GM15510 (cell line): ENCODE measurements around the gene ZNF546.

ENCODE experiments used
- POLR2A ChIP-seq: IDR thresholded peaks from 3 replicates; pipeline ENCODE4 v1.6.1; 2011; ENCODE audit warnings: borderline replicate concordance; ENCODE audit not compliant: insufficient read length; ENCODE audit errors: extremely low read depth

The ZNF546 gene

DNA sequence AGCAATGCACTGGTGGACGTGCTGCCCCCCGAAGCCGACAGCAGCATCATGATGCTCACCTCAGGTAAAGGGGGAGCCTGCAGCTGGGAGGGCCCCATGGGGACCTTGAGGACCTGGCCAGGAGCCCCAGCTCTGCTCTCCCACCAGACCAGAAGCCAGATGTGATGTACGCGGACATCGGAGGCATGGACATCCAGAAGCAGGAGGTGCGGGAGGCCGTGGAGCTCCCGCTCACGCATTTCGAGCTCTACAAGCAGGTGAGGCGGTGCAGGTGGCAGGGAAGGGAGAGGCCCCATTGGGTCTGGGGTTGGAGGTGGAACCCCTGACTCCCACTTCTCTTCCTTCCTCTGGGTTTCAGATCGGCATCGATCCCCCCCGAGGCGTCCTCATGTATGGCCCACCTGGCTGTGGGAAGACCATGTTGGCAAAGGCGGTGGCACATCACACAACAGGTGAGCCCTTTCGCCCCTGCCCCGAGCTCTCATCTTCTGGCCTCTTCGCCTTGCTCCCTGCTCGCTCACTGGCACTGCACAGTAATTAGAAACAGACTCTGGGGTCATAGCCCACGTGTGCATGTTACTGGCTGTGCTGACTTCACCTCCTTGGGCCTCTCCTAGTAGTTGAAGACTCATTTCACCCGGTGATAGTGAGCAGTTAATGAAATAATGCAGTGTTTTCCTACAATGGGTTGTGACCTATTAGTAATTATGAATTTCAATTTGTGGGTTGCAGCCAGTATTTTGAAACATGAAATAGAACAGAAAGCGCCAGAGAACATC lies 22.3 kb upstream of the ZNF546 start:
- no peak for TF ChIP-seq POLR2A

DNA sequence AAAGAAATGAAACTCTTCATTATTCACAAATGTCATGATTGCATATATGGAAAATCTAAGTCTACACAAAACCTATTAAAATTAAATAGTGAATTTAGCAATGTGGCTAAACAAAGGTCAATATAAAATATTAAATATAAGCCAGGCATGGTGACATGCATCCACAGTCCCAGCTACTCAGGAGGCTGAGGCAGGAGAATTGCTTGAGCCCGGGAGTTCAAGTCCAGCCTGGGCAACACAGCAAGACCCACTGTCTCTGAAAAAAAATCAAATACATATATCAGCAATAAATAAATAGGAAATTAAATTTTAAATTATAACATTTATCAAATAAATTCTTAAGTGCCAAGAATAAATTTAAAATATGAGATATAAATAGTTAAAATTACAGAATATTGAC lies 14.0 kb upstream of the ZNF546 start:
- no peak for TF ChIP-seq POLR2A

DNA sequence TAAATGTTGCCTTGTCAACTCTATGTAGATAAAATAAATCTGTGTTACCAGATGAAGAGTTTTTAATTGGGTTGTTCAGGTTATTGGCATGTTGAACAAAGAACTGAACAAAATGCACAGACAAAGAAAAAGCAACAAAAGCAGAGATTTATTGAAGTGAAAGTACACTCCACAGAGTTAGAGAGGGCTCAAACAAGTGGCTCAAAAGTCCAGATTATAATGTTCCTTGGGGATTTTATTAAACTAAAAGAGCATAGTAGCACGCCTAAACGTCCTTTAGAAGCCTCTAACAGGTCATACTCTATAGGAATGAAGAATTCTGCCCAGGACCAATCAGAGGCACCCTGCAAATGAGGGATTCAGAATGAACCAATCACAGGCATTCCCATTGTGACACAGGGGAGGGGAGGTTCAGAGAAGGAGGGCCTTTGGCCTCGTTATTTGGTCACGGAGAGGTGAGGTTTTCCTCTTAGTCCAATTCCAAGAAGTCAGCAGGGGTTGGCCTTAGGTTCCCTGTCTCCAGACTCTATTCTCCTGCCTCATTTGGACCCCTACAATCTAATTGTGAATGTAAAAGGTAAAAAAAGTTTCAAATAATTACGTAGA lies 13.1 kb upstream of the ZNF546 start:
- TF ChIP-seq POLR2A: no peak

GRCh38 chr19:39986643-39987042 lies 10.2 kb upstream of the ZNF546 start:
- TF ChIP-seq POLR2A: no peak

GRCh38 chr19:39987167-39987566 lies 9.7 kb upstream of the ZNF546 start:
- no peak for TF ChIP-seq POLR2A

GRCh38 chr19:39987596-39987995 lies 9.3 kb upstream of the ZNF546 start:
- TF ChIP-seq POLR2A: no peak

GRCh38 chr19:39993605-39994004 lies 3.3 kb upstream of the ZNF546 start:
- no peak for TF ChIP-seq POLR2A

DNA sequence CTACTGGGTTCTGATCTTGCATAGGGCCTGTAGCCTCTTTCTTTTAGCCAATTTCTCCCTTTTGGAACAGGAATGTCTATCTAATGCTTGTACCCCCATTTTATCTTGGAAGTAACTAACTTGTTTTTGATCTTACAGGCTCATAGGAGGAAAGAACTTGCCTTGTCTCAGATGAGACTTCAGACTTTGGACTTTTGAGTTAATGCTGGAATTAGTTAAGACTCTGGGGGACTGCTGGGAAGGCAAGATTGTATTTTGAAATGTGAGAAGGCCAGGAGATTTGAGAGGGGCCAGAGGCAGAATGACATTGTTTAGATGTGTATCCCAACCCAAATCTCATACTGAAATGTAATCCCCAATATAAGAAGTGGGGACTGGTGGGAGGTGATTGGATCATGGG lies 2.5 kb upstream of the ZNF546 start:
- no peak for TF ChIP-seq POLR2A

- TF ChIP-seq POLR2A: no peak
These were observed 1.1 kb upstream of the ZNF546 start for GRCh38 chr19:39995794-39996193.

DNA sequence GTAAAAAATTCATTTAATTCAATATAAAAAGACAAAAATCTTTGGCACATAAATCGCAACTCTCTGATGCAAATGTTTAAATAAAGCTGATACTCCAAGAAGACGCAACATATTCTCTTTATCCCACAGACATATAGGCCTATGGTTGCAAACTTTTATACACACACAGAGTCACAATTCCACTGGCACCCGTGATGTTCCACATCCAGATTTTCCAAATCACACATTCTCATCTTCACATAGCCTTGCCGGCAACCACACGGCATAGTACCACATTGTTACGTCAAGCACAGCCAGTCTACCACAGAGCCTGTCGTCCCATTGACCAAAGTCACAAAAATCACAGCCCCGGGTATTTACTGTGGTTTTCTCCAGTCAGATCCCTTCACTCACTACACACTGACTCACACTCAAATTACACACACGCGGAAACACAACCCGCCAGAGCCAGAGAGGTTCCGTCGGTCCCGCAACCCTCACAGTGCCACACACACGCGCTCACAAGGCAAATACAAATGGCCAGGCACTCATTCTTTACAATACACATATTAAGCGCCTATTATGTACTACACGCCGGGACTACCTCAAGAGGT lies 546 bp upstream of the ZNF546 start:
- no peak for TF ChIP-seq POLR2A

DNA sequence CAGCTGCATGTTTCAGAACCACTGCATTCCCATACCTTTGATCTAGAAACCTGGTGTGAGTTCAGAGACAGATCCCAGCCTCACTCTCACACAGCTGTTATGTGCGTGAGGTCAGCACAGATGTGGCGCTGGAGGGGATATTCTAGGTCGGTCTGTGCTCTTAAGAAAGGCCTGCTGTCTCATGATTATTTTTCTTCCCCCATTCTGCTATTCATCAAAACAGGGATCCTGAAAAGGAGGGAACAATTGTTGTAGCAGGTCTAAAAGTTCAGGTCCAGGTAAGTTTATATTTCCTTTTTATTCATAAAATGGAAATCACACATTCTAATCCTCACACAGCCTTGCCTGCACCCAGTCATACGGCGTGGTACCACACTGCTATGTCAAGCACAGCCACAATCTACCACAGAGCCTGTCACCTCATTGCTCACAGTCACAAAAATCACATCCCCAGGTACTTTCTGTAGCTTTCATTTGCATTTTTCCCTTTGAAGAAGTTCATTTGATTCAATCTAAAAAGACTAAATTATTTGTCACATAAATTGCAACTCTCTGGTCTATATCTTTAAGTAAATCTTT lies 867 bp downstream of the ZNF546 start:
- TF ChIP-seq POLR2A: no peak

DNA sequence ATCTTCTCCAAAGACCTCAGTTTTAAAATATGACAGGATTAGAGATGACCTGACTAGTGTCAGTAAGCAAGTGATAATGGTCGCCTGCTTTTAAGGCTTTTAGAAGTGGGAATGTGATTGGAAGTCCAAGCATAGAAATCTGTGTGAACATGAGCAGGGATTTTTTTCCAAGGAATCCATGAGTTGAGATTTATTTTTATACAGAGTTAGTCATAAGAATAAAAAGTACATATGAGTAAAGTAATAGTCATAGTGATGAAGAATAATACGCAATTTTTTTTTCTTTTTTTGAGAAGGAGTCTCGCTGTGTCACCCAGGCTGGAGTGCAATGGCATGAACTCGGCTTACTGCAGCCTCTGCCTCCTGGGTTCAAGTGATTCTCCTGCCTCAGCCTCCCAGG lies 1.6 kb downstream of the ZNF546 start:
- TF ChIP-seq POLR2A: no peak

DNA sequence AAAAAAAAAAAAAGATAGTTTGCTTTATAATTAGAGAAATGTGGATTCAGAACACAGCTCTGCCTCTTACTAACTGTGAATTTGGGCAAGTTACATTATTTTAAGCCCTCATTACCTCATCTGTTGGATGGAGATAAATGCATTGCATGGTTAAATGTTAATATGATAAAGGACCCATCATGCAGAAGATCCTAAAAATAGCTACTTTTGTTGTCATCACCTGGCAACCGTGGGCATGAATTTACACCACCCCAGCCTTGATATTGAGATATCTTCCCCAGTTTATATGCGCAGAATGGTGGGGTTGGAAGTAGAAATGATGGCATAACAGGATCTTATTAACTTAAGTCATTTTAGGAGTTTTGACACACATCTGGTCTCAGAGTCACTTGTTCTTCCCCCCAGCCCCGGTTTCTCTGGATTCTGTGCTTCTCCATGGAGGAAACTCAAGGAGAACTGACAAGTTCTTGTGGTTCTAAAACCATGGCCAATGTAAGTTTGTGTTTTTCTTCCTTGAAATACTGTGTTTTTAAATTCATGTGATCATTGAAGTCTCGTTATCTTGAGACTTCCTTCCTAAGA lies 8.9 kb downstream of the ZNF546 start:
- TF ChIP-seq POLR2A: no peak

- TF ChIP-seq POLR2A: no peak
These were observed 9.4 kb downstream of the ZNF546 start for GRCh38 chr19:40006273-40006691.

DNA sequence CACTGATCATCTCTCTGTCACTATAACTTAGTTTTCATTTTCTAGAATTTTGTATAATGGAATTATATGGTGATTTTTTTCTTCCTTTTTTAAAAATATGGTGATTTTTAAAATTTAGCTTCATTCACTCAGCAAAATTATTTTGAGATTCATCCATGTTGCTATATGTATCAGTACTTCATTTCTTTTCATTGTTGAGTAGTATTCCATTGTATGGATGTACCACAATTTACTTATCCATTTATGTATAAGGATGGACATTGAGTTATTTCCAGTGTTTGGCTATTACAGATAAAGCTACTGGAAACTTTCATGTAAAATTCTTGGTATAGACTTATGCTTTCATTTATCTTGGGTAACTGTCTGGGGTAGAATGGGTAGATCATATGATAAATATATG lies 12.8 kb downstream of the ZNF546 start:
- no peak for TF ChIP-seq POLR2A
